Lung (tissue), 16 donors: ENCODE measurements around the gene OR9A4. TPM values are rescaled to one million over a fixed set of nuclear protein-coding genes. Genes with fewer than 3 reads are reported as not detected.

ENCODE experiments used
- ATAC-seq: fragments of 200-7000 bp; cut with Tn5 transposase; one replicate; pipeline ENCODE4 v1.9.1; 2020; ENCODE audit warnings: moderate number of reproducible peaks; ENCODE audit not compliant: insufficient read depth, low FRiP score
- DNase-seq, 3 donors: peaks; one replicate each; pipeline ENCODE4 v3.0.0-alpha.2; 2013 to 2017
- H3K27ac ChIP-seq, 2 donors: one replicate each; pipeline ENCODE4 v1.5.1; 2013; ENCODE audit warnings: mild to moderate bottlenecking in 2 of 2, moderate library complexity in 2 of 2, control low read depth in 1 of 2, inconsistent platforms in 1 of 2, low read depth in 1 of 2, low read length in 1 of 2
- H3K27me3 ChIP-seq, 3 donors: one replicate each; pipeline ENCODE4 v1.5.1; 2013; ENCODE audit warnings: low read length in 2 of 3; ENCODE audit not compliant: control insufficient read depth in 3 of 3, insufficient read depth in 3 of 3
- H3K36me3 ChIP-seq, 4 donors: one replicate each; pipeline ENCODE4 v1.5.1; 2013; ENCODE audit warnings: low read length in 4 of 4, mild to moderate bottlenecking in 1 of 4, moderate library complexity in 1 of 4; ENCODE audit not compliant: control insufficient read depth in 4 of 4, insufficient read depth in 4 of 4
- H3K4me1 ChIP-seq, 5 donors: one replicate each; pipeline ENCODE4 v1.5.1; 2013; ENCODE audit warnings: low read length in 5 of 5, mild to moderate bottlenecking in 2 of 5, moderate library complexity in 1 of 5; ENCODE audit not compliant: control insufficient read depth in 5 of 5, insufficient read depth in 5 of 5
- H3K4me3 ChIP-seq: one replicate; pipeline ENCODE4 v1.5.1; 2013; ENCODE audit warnings: mild to moderate bottlenecking, control low read depth, moderate library complexity
- H3K9ac ChIP-seq, 2 donors: one replicate each; pipeline ENCODE4 v1.5.1; 2013; ENCODE audit warnings: low read length in 2 of 2, control low read depth in 1 of 2; ENCODE audit not compliant: insufficient read depth in 1 of 2
- H3K9me3 ChIP-seq, 4 donors: one replicate each; pipeline ENCODE4 v1.5.1; 2013; ENCODE audit warnings: low read length in 3 of 4, mild to moderate bottlenecking in 1 of 4, moderate library complexity in 1 of 4; ENCODE audit not compliant: control insufficient read depth in 4 of 4, insufficient read depth in 3 of 4
- WGBS, 2 donors: extraction: QIAGEN DNeasy Blood & Tissue Kit; methylation state at CpG; one replicate each; pipeline ENCODE4 v1.1.7; 2013; 5-methylcytosine and 5-hydroxymethylcytosine counted together
- long read RNA-seq, 5 donors: transcript quantifications; one replicate each; lab custom pipeline, GENCODE V29; 2026
- polyA plus RNA-seq, 2 donors: library from polyadenylated mRNA; stranded (reverse); fragments of 200-250 nt; gene quantifications; one replicate each; pipeline ENCODE4 v1.2.1, GENCODE V29; 2013
- total RNA-seq, 2 donors: library from RNA; depleted of rRNA in 1 of 2; stranded (reverse); fragments of >200 nt in 1 of 2; gene quantifications; one replicate each; pipeline ENCODE4 v1.2.1, GENCODE V29; 2014 to 2021
- TF ChIP-seq, protein P1 (sequence below): IDR thresholded peaks from 2 replicates; pipeline ENCODE4 v1.5.1; 2012; ENCODE audit warnings: mild to moderate bottlenecking; ENCODE audit errors: control extremely low read depth, extremely low read depth
- donor health status: control.
- donor health status: control.
- donor health status: Bipolar disorder and iron deficiency.
- donor health status: healthy.
- donor health status: DM: yes; HTN: yes; CAD: no.

Gene OR9A4
- under 1 TPM in 1 of 2 donors, not detected in 1; 0.20 TPM for total RNA-seq
- not detected for polyA plus RNA-seq
- long read RNA-seq, donor 1 = 0 reads
- long read RNA-seq, donor 2 = 0 reads
- long read RNA-seq, donor 3 = 0 reads
- long read RNA-seq, donor 4 = 0 reads
- long read RNA-seq, donor 5 = 0 reads

DNA sequence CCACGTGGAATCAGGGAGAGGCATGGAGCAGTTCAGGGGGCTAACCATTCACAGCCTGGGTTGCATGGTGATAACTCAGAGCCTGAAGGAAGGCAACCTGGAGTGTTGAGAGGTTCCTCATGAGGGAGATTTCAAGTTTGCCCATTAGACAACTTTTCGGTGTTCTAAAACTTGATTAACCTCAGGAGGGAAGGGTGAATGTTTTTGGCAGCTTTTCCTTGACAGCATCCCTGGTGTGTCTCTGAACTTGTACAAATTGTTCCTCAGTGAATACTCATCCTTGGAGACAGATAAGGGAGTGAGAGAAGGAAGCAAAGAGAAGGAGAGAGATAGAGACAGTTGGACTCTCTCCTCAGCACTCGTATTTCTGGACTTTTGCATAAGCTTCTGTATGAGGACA lies at the start of gene OR9A4:
TSS of gene OR9A4 (plus strand) at position 301 of the 400 bp plus-strand sequence. CDS start 2,477 bp downstream, outside the sequence.
- H3K4me1 ChIP-seq = no peaks in the 10 kb centered on the region
- ATAC-seq = no peak
- H3K27me3 ChIP-seq = no peaks in the 10 kb centered on the region
- peaks cover 0 to 6% (median 0%) of the 10 kb centered on the region in 4 donors for H3K9me3 ChIP-seq
- no peak for DNase-seq
- WGBS, 2 donors = 85 to 96% methylated on average over 3 of the region's 3 CpGs
- TF ChIP-seq, protein P1, sequence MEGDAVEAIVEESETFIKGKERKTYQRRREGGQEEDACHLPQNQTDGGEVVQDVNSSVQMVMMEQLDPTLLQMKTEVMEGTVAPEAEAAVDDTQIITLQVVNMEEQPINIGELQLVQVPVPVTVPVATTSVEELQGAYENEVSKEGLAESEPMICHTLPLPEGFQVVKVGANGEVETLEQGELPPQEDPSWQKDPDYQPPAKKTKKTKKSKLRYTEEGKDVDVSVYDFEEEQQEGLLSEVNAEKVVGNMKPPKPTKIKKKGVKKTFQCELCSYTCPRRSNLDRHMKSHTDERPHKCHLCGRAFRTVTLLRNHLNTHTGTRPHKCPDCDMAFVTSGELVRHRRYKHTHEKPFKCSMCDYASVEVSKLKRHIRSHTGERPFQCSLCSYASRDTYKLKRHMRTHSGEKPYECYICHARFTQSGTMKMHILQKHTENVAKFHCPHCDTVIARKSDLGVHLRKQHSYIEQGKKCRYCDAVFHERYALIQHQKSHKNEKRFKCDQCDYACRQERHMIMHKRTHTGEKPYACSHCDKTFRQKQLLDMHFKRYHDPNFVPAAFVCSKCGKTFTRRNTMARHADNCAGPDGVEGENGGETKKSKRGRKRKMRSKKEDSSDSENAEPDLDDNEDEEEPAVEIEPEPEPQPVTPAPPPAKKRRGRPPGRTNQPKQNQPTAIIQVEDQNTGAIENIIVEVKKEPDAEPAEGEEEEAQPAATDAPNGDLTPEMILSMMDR = no peak
- no peaks in the 10 kb centered on the region for H3K36me3 ChIP-seq
- H3K27ac ChIP-seq = no peak within 1 kb of the TSS
- no peak within 1 kb of the TSS for H3K9ac ChIP-seq
- no peak within 1 kb of the TSS for H3K4me3 ChIP-seq

DNA sequence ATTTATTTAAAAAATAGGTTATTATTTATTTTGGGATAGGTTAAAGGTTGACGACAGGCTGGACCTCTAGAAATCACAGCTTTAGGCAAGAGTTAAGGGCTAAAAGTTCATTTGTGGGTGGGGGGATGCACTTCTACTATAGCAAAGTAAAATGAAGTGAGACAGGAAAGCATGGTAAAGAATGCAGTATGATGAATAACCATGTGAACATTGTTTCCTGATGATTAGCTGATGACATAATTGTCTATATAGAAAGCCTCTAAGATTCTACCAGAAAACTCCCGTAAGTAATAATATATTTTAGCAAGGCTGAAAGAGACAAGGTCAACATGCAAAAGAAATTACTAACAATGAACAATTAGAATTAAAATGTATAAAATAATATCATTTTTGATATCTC lies 49.2 kb upstream of the OR9A4 start:
- H3K9ac ChIP-seq = no peak overlapping the region
- no peaks in the 10 kb centered on the region for H3K27me3 ChIP-seq
- no peaks in the 10 kb centered on the region for H3K4me1 ChIP-seq
- H3K4me3 ChIP-seq = no peak overlapping the region
- 82 to 85% methylated on average over 2 of the region's 2 CpGs for WGBS, 2 donors
- TF ChIP-seq, protein P1 = no peak
- DNase-seq (no peak), ATAC-seq (no peak)
- H3K27ac ChIP-seq = no peak overlapping the region
- peaks cover 0 to 3% (median 0%) of the 10 kb centered on the region in 4 donors for H3K9me3 ChIP-seq
- H3K36me3 ChIP-seq = no peaks in the 10 kb centered on the region

DNA sequence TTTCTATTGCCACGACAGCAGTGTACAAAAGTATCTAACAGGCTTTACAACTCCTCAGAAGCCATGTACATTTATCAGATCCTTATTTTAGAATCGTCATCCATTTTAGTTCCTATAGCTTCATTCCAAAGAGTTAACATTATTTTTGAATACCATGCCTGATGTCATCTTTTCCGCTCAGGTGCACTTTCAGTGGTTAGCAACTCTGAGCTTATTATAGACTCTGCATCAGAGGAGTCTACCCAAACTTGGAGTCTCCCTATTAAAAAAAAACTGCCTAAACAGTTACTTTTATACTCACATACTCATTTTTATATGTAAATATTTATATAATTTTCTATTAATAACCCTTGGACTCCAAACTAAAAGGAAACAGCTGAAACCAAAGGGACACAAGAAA lies 43.3 kb upstream of the OR9A4 start:
- Histone ChIP-seq H3K9me3 (peaks cover 0 to 6% (median 2%) of the 10 kb centered on the region in 4 donors), H3K27me3 (no peaks in the 10 kb centered on the region)
- DNase-seq = no peak

More for the DNA sequence above, 43.3 kb upstream of the OR9A4 start:
- Histone ChIP-seq H3K36me3 (no peaks in the 10 kb centered on the region), H3K27ac (no peak overlapping the region), H3K4me1 (no peaks in the 10 kb centered on the region), H3K4me3 (no peak overlapping the region), H3K9ac (no peak overlapping the region)
- 91 to 93% methylated on average over 3 of the region's 3 CpGs for WGBS, 2 donors
- ATAC-seq = no peak
- TF ChIP-seq, protein P1 = no peak
